HG03354 (cell line): ENCODE measurements around the gene RBL2.
"Not testable (repeated sequence)": the region's sequence is repeated elsewhere in the genome, so short reads cannot be mapped to it uniquely, and the experiment has no call there.

ENCODE experiments used
- ATAC-seq: cut with Tn5 transposase; IDR thresholded peaks from one replicate; pipeline ENCODE4 v1.9.1; 2021; ENCODE audit warnings: mild to moderate bottlenecking; ENCODE audit not compliant: unreplicated experiment, poor library complexity, severe bottlenecking

Gene RBL2

DNA sequence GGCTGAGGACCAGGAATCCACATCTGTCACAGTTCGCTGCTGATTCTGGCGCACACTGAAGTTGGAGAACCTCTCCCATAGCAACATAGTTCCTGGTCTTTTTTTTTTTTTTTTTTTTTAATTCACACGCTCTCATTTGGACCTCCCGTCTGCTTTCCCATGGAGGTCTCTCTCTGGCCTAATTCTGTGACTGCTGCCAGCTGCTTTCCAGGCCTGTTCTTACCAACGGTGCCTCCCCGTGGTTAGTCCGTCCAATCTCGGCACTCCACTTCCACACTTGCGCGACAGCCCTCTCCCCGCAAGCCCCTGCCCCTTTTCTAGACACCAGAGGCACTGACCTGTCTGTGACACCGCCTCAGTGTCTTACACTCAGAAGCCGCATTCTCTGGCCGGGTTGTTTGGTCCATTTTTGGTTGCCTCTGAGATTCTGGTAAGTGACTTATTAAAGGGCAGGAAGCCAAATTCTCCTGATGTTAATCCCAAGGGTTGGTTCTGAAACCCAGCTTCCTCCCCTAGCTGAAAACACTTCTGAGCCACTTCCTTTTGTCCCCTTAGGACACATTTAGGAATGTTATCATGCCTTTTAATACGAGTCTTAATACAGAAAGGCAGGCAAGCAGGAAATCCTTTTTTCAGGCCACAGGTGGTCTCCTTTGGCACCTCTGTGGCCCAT is 69.9 kb downstream of the RBL2 start:
- no peak for ATAC-seq

DNA sequence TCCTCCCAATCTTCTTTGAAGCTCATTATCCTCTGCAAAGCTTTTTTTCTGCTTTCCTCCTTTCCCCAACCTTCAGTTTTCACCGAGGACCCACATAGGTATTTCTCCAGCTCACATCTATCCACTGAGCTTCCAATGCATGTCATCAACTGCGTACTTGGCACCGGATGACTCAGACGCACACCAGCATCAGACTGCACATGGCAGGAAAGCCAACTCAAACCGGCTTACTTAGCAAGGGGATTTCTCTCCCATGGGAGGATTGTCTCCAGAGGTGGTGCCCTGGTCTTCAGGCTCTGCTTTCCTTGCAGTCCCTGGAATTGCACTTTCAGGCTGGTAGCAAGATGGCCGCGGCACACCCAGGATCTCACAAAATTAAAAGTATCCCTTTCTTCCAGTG is 70.4 kb downstream of the RBL2 start:
- ATAC-seq = no peak

DNA sequence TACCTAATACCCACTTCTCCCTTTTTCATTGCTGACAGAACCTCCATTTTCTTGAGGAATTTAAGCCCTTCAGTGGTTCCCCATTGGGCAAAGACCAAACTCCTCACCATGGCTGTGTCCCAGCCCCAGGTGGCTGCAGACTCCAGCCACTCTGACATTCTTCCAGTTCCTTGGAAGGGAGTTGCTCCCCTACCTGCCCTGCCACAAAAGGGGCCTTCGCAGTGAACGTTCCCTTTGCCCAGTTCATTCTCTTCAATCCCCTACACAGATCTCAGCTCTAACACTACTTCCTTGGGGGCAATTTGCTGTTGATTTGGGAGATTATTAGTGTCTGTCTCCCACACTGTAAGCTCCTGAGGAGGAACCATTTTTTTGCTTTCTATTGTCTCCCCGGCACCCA is 72.0 kb downstream of the RBL2 start:
- ATAC-seq = no peak

DNA sequence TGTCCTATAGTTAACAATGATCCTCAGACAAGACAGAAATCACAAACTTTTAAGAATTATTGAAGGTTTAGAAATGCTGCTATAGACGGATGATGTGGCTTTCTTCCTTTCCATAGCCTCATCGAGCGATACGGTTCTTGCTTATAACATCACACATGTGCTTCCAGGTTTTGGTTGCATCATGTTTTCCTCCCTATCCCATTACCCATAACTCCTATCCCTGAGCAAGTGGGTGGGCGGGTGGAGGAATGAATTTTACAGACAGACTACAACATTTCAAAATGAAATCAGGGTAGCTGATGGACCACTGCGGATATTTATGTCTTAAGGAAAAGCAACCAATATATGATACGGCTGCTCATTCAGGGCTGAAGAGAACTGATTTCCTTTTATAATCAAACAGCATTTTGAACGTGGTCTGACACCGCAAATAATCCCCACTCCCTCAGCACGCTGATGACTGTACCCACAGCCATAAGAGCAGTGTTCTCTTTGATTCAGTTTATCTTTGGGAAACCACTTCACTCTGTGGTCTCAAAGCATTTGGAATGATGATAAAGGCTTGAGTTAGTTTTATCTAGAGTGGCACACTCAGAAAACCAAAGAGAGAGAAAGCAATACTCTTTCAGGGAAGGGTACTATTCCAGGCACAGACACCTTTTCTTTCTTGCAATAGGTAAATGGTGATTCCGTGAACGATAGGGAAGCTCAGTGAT is 73.4 kb downstream of the RBL2 start:
- ATAC-seq = no peak

DNA sequence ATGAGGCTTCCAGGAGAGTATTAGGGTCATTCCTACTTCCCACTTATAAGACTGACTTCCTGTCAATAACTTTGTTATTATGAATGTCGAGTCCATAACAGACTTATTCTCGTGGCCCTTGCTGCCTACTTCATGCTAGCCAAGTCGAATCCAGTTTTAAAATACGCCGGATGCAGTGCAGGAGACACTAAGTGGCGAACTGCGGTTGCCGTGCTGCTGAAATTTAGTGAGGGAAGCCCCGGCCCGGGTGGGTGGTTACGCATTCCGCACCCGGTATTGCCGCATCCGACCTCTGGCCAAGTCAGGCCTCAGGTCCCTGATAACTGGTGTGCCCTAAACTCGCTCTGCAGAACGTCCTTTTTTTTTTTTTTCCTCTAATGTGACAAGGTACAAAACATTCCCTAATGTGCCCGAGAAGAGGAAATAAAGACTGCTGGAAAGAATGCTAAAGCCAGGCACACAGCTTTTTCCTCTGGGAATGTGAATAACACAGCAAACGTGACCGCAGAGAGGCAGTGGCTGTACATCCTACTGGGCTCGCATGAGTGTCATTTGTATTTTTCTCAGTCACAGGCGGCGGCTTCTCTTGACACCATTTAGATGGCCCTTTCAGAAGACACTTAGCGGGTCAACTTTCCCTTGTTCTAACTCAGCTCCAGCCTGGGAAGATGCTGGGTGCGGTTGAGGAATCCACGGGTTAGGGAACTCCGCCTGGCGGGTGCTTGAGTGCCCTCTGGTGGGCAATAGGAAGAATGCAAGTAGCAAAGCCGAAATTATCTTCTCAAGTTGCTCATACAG is 75.8 kb downstream of the RBL2 start:
- ATAC-seq = peak; percentile 66

DNA sequence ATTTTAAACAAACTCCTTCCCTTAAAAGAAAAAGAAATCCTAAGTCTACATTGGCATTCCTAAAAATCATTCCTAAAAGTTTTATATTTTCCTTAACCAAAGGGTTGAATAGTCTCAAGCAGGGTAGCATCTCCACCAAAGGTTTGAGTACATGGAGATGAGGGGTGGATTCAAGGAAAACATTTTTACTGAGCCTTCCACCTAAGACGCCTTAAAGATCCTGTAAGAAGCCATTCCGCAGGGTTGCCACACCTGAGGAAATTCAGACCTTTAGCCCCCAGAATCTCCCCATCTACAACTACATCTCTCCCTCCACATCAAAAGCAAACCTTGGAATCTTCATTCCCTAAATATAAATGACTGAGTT is 76.4 kb downstream of the RBL2 start:
- peak; percentile 5 for ATAC-seq

DNA sequence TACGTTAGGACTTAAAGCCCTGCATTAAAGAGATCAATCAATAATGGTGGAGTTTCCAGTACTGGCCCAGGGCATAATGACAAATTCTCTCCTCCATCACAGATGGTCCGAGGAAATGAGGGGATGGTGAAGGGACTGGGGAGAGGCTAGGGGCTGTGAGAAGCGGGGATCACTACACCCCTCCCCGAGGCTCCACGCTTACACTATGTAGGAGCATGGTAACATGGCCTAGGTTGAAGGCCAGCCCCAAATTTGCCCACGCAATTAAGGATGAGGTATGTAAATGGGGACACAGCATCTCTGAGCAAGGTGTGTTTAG is 76.8 kb downstream of the RBL2 start:
- ATAC-seq = no peak

DNA sequence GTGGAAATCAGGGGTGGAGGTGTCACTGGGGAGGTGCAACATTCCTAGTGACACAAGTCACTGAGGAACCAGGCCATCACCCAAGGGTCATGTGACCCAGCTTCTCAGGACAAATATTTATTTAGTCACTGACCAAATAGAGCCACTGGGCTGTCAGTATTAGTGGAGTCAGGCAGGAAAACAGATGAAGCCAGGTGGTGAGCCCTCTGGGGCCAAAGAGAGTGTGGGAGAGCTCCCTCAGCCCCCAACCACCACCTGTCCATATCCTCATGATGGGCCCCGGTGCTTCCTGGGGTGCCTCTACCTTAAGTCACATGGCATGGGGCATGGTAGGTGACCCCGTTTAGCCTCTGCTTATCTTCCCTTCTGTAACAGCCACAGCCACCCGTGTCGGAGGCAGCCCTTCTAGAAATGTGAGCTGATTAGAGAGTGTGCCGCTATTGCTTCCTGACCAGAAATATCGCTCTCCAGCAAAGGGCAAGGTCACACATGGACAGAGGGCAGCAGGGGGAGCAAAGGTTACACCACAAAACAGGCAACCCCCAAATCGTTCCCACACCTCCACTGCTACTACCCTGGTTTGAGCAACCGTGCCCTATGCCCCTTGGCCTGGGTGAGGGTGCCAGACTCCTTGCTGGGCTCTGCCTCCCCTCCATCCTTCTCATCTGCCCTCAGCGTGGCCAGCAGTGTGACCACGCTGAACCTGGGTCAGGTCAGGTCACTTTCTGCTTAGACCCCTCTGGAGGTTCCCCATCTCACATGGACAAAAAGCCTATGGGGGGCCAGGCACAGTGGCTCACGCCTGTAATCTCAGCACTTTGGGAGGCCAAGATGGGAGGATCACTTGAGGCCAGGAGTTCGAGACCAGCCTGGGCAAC is 77.4 kb downstream of the RBL2 start:
- ATAC-seq = no peak

DNA sequence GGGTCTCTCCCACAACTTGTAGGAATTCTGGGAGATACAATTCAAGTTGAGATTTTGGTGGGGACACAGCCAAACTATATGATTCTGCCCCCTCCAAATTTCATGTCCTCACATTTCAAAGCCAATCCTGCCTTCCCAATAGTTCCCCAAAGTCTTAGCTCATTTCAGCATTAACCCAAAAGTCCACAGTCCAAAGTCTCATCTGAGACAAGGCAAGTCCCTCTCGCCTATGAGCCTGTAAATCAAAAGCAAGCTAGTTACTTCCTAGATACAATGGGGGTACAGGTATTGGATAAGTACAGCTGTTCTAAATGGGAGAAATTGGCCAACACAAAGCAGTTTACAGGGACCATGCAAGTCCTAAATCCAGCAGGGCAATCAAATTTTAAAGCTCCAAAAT is 78.5 kb downstream of the RBL2 start:
- ATAC-seq = not testable (repeated sequence)

DNA sequence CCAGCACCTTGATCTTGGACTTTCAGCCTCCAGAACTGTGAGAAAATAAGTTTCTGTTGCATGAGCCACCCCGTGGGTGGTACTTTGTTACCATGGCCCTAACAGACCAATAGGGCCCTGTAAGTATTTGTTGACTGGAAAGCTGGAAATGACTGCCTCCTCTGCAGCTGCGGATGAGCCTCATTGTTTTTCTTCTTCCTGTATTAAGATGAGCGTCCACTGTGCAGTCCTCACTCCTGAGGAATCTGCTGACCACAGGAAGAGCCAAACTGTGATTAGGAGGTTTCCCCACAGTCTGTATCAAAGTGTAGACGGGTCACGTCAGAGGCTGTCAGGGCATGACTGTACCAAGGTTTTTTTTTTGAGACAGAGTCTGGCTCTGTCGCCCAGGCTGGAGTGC is 81.0 kb downstream of the RBL2 start:
- no peak for ATAC-seq

DNA sequence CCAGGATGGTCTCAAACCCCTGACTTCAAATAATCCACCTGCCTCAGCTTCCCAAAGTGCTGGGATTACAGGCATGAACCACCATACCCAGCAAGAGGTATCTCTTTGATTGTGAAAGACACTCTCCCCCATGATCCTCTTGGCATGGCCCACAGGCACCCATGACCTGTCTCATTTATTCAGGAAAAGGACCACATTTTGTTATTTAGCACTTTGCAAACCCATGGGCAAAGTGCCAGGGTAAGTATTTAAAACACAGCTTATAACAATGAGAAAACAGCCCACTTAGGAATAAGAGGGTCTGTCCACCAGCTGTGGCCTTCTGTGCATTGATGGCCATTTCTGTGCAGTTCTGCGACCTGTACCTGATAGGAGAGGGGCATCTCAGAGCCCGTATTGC is 81.5 kb downstream of the RBL2 start:
- no peak for ATAC-seq

DNA sequence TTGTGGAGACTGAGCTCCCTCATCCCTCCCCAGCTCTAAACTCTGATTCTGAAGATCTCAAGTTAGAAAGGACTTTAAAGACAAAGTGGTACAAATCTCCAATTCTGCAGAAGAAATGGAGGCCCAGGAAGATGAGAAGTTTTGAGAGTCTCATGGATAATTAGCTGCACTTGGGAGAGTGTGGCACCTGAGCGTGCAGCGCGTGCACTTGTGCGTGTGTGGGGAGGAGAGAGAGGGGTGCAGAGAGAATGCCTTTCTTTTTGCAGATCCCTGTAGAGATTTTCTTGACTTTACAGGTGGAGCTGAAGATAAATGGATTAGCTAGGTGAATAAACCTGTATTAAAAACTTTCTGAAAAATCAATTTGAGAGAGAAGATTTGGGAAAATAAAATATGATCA is 83.6 kb downstream of the RBL2 start:
- ATAC-seq = no peak

DNA sequence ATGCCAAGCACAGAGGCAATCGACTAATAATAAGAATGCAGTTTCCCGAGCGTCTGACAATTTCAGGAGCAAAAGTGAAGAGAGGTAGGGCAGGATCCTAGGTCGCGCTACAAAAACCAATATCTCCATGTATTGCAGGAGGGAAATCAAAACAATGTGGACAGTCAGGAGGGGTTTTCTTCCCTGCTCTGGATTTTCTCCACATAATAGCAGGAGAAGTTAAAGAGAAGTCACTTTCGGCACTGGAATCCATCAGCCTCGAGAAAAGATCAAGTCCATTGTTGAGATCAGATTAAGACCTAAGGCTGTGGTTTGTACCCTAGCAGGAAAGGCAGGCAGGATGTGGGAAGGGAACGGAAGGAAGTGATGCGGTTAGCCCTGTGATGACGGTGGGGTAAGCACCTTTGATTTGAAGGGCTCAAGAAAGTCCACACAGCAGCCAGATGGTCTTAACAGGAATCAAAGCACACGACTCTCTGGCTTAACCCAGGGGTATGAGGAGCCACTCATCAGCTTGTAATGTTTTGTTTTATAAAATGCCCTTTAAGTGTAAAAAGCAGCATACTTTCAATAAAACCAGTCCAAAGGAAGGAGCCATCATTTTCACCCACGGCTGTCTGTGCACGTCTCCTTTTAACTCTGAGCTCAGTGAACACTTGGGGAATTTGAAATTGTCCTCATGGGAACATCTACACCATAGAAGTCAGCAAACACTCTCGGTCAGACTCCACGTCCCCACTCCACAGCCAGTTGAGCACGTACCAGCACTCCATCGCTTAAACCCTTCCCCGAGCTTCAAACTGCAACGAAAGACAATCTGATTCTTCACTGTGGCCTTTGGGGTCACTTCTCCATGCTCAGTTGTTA is 84.5 kb downstream of the RBL2 start:
- peak; percentile 99 for ATAC-seq

DNA sequence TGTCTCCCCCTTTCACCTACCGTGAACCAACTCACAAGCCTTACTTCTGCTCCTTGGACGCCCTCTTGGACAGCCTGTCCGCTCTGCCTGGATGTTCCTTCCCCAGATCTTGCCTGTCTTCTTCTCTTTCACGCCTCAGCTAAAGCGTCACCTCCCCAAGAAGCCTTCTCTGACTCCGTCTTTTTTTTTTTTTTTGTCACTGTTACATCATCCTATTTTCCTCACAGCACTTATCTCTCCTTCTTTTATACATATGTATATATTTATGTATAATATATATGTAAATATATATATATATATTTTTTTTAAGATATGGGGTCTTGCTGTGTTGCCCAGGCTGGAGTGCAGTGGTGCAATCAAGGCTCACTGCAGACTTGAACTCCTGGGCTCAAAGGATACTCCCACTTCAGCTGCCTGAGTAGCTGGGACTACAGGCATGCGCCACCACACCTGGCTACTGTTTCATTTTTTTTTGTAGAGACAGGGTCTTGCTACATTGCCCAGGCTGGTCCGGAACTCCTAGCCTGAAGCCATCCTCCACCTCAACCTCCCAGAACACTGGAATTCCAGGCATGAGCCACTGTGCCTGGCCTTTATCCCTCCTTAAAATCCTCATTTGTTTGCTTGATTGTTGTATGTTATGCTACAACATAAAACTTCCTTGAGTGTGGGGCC is 85.3 kb downstream of the RBL2 start:
- ATAC-seq = no peak

DNA sequence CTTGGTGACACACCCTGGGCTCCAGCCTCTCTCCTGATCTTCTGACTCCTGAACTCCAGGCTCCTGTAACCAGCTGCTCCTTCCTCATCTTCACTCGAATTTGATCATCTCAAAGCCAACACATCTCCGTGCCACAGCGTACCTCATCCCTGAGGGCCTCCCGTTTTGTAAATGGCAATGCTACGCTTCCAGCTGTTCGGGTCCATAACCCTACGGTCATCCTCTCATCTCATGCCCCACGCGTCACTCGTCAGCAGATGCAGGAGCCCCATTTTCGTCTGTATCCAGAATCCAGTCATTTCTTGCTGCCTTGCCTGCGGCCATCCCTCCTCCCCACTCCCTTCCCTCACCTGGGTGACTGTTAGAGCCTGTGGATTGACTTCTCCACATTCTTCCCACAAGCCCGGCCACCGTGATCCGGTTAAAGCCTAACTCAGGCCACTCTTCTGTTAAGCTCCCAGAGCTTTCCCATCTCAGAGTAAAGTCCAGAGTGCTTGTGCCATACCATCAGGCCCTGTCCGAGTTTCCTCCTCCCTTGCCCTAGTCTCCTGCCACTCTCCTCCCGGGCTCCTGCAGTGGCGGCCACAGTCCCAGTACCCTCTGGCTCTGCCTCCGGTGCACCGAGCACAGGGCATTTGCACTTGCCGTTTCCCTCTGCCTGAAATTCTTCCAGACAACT is 89.0 kb downstream of the RBL2 start:
- ATAC-seq = no peak

DNA sequence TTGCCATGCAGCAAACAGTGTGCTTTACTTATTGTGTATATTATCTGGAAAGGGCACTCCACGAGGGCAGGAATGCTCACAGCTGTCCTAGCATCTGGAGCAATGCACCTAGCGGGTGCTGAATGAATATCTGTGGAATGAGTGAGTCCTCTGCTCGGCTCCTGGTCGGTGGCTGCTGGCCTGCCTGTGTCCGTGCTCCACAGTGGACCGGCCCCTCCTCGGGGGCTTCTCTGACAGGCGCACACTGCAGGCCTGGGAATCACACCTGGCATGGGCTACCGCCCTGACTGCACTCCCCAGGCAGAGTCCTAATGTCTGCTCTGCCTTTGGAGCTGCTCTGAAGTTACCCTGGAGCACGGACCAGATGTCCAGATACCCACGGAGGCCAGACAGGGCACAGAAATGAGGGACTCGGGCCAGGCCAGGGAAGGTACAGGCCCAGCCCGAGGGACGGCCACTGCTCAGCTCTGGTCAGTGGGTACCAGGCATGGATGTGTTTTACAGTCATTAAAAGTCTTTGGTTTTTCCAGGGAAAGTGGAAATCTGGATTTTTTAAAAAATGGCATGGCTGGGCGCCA is 89.8 kb downstream of the RBL2 start:
- ATAC-seq = no peak

DNA sequence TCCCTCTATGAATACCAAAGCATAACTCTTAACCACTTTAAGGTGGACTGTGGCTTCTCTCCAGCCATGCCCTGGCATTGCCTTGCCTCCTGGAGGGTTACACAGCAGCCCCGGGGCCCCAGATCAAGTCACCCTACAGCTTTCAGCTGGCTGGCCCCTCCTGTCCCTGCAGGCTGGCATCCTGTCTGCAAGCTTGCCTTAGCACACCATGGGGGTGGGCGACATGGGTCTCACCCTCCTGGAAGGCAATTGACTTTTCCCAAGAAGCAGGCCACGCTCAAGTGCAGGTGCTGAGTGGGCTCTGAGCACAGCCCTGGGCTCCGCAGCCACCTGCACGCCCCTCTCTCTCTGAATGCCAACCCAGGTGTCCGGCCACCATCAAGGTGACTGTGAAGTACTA is 94.5 kb downstream of the RBL2 start:
- ATAC-seq = no peak

DNA sequence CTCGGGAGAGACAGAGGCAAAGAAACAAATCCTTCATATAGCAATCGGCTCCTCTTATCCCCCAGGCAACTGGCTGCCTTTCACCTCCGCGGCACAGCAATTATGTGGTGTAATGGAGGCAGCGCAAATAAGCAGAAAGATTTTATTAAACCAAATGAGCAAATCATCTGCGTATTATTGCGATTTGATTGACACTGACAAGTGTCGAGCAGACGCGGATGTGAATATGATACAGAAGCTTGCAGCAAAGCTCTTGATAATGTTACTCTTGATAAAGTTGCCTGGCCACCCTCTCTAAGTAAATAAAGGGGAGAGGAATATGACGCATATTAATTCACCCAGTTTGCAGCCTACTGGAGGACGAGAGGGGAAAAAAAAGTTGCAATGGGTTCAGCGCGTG is 95.2 kb downstream of the RBL2 start:
- ATAC-seq = no peak
